GM12872 (cell line): ENCODE results near the gene PLA2G2C.

ENCODE experiments used
- CTCF ChIP-seq: IDR thresholded peaks from 3 replicates; pipeline ENCODE4 v1.5.1; 2011; ENCODE audit warnings: low read depth, mild to moderate bottlenecking, low read length, moderate library complexity; ENCODE audit not compliant: insufficient read depth

PLA2G2C gene

GRCh38 chr1:20224546-20224945 lies 38.2 kb upstream of the PLA2G2C start:
- no peak for TF ChIP-seq CTCF

GRCh38 chr1:20223551-20224419 lies 37.5 kb upstream of the PLA2G2C start:
- TF ChIP-seq CTCF = no peak

GRCh38 chr1:20223106-20223505 lies 36.8 kb upstream of the PLA2G2C start:
- TF ChIP-seq CTCF = no peak

GRCh38 chr1:20220036-20220435 lies 33.7 kb upstream of the PLA2G2C start:
- no peak for TF ChIP-seq CTCF

GRCh38 chr1:20216574-20216973 lies 30.3 kb upstream of the PLA2G2C start:
- peak; percentile 68 for TF ChIP-seq CTCF

GRCh38 chr1:20215716-20216115 lies 29.4 kb upstream of the PLA2G2C start:
- TF ChIP-seq CTCF = no peak

GRCh38 chr1:20212685-20213331 lies 26.5 kb upstream of the PLA2G2C start:
- peak; percentile 81 for TF ChIP-seq CTCF
